Measurements from ENCODE around the gene ANXA5. TPM values are rescaled to one million over a fixed set of nuclear protein-coding genes. Genes with fewer than 3 reads are reported as not detected.

ANXA5 gene
- total RNA-seq, 2 donors from 2014 or later = 106 to 142 TPM

DNA sequence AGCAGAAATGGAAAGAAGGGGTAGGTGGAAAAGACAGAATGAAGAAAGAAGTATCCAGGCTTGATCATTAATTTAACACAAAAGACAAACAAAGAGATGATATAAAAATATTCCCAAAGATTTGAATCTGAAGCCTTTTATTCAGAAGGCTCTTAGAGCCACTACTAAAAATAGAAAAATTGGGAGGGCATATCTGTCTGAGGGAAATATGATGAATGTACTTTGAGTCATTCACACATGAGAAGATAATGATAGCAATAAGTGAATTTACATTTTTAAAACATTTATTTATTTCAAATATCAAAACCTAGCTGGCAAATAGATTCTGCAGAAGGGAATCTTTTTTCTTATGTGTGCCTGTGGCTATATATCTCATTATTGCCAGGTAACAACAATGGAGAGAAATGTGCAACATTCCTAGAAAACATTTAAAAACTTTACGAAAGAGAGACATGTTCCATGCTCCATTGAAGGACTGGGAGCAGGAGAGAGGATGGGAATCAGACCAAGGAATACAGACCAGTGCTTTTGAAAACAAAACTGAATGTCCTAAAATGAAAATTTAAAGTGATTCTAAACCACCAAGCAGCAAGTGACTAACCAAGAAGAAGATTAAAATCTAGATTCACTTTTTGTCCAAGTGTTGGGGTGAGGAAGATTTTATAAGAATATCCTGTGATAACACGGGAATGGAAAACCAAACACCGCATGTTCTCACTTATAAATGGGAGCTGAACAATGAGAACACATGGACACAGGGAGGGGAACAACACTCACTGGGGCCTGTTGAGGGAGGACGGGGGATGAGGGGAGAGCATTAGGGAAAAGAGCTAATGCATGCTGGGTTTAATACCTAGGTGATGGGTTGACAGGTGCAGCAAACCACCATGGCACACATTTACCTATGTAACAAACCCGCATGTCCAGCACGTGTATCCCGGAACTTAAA, 41.2 kb downstream of the ANXA5 start:
- H3K4me3 Mint-ChIP-seq = no peak overlapping the region
- no peaks in the 10 kb centered on the region for H3K36me3 Mint-ChIP-seq (ENCODE audit: low read depth)
- H3K9me3 Mint-ChIP-seq = no peaks in the 10 kb centered on the region
- H3K4me1 Mint-ChIP-seq = no peaks in the 10 kb centered on the region
- H3K27me3 Mint-ChIP-seq = no peaks in the 10 kb centered on the region
- H3K27ac Mint-ChIP-seq = no peak overlapping the region
- no peak for ATAC-seq (replicated peaks)

DNA sequence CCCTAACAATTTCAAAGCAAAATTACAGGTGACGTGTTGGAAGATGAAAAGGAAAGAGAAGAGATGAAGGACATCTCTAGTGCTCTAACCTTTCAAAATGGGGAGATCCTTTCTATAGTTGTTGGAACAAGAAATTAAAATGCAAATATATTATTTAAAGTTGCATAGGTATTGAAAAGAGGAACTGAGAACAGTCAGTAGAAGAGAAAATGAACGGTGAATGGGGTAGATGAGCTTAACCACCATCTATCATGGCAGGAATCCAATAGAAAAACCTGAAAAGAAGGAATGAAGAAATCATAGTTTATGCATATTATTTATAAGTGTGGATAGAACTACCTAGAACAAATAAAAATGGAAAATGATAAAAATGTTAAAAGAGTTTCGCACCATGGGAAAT, 42.0 kb downstream of the ANXA5 start:
- no peak overlapping the region for H3K4me3 Mint-ChIP-seq
- H3K27ac Mint-ChIP-seq = no peak overlapping the region
- ATAC-seq (replicated peaks) = no peak
- H3K27me3 Mint-ChIP-seq = no peaks in the 10 kb centered on the region
- no peaks in the 10 kb centered on the region for H3K9me3 Mint-ChIP-seq
- no peaks in the 10 kb centered on the region for H3K36me3 Mint-ChIP-seq (ENCODE audit: low read depth)
- H3K4me1 Mint-ChIP-seq = no peaks in the 10 kb centered on the region

DNA sequence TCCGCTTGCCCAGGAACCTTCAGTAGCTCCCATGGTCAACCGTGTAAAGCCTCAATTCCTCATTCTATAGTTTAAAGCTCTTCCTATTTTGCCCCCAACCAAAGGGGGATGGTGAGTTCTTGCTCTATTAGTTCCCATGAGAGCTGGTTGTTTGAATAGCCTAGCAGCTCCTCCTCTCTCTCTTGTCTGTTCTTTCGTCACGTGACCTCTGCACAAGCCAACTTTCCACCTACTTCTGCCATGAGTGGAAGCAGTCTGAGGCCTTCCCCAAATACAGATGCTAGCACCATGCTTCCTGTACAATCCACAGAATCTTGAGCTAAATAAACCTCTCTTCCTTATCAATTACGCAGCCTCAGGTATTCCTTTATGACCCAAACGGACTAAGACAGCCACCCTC, 42.8 kb downstream of the ANXA5 start:
- no peaks in the 10 kb centered on the region for H3K9me3 Mint-ChIP-seq
- H3K4me3 Mint-ChIP-seq = no peak overlapping the region
- H3K27ac Mint-ChIP-seq = no peak overlapping the region
- ATAC-seq (replicated peaks) = no peak
- H3K27me3 Mint-ChIP-seq = no peaks in the 10 kb centered on the region
- no peaks in the 10 kb centered on the region for H3K4me1 Mint-ChIP-seq
- no peaks in the 10 kb centered on the region for H3K36me3 Mint-ChIP-seq (ENCODE audit: low read depth)

DNA sequence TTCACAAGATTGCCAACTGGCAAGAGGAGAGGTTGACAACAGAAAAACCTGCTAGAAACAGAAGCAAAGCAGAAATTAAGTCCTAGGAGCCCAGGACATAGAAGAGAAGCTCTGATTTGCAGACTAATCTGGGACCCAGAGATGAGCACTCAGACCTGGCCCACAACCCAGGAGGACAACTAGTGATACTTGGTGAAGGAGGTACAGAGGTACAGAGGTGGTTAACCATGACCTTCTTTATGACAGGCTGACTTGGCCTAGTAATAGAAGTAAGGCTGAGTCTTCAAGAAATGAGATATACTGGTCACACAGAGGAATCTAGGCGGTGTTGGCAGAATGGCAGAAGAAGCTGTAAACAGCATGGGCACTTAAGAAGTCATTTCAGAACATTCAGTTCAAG, 43.6 kb downstream of the ANXA5 start:
- Mint-ChIP-seq H3K4me1 (no peaks in the 10 kb centered on the region), H3K4me3 (no peak overlapping the region), H3K9me3 (no peaks in the 10 kb centered on the region), H3K27me3 (no peaks in the 10 kb centered on the region), H3K36me3 (ENCODE audit: low read depth) (no peaks in the 10 kb centered on the region), H3K27ac (no peak overlapping the region)
- ATAC-seq (replicated peaks) = peak; percentile 29

DNA sequence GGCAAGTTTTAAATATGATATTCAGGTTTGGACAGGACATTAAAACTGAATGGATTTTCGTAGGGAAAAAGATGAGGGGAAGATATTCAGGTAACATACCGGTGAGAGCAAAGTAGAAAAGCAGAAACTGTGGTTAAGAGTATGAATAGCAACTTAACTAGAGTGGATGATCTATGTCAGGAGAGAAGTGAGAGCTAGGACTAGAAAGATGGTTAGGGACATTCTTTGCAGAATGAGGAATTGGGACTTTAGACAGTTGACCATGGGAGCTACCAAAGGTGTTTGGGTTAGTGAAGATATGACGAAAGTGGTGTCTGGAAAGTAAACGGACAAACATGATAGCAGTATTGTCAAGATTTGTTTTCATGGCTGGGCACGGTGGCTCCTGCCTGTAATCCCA, 45.2 kb downstream of the ANXA5 start:
- Mint-ChIP-seq H3K4me1 (no peaks in the 10 kb centered on the region), H3K4me3 (no peak overlapping the region), H3K27ac (no peak overlapping the region), H3K36me3 (ENCODE audit: low read depth) (no peaks in the 10 kb centered on the region), H3K9me3 (no peaks in the 10 kb centered on the region), H3K27me3 (peaks cover 3% of the 10 kb centered on the region)
- no peak for ATAC-seq (replicated peaks)

DNA sequence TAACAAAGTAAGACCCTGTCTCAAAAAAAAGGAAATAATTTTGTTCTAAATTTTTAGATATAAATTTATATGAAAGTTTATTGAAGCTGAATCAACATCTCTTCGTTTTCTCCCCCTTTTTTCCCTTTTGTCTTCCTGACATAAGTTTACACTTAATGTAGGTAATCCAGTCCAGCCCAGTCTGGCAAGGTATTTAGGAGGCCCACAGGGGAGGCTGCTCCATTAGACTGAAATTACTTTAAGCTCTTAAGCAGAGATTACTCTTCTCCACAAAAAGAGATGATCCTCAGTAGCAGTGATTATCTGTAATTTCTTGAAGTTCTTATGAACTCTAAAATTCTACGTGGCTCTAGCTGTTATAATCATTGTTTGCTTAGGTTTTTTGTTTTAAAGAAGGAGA, 46.0 kb downstream of the ANXA5 start:
- Mint-ChIP-seq H3K4me3 (no peak overlapping the region), H3K27ac (no peak overlapping the region), H3K4me1 (no peaks in the 10 kb centered on the region), H3K36me3 (ENCODE audit: low read depth) (no peaks in the 10 kb centered on the region), H3K9me3 (no peaks in the 10 kb centered on the region), H3K27me3 (peaks cover 3% of the 10 kb centered on the region)
- no peak for ATAC-seq (replicated peaks)

DNA sequence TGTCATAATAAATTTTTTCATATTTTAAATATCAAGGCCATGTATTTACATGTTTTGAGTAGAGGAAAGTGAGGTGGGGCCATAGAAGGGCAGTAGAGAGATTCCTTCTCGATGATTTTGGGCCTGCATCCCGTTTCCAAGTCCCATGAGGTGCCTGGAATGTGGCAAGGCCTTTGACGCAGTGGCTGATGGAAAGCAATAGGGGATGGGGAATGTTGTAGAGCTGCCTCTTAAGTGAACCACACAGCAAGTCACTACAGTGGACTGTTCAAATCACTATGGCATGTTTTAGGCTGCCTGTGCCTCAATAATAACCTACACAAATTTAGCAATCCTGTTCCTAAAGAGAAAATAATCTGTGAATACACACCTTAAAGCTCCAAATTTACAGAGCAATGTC, 48.3 kb downstream of the ANXA5 start:
- Mint-ChIP-seq H3K27me3 (peaks cover 3% of the 10 kb centered on the region), H3K4me3 (no peak overlapping the region), H3K4me1 (no peaks in the 10 kb centered on the region), H3K27ac (no peak overlapping the region), H3K9me3 (no peaks in the 10 kb centered on the region), H3K36me3 (ENCODE audit: low read depth) (no peaks in the 10 kb centered on the region)
- no peak for ATAC-seq (replicated peaks)

DNA sequence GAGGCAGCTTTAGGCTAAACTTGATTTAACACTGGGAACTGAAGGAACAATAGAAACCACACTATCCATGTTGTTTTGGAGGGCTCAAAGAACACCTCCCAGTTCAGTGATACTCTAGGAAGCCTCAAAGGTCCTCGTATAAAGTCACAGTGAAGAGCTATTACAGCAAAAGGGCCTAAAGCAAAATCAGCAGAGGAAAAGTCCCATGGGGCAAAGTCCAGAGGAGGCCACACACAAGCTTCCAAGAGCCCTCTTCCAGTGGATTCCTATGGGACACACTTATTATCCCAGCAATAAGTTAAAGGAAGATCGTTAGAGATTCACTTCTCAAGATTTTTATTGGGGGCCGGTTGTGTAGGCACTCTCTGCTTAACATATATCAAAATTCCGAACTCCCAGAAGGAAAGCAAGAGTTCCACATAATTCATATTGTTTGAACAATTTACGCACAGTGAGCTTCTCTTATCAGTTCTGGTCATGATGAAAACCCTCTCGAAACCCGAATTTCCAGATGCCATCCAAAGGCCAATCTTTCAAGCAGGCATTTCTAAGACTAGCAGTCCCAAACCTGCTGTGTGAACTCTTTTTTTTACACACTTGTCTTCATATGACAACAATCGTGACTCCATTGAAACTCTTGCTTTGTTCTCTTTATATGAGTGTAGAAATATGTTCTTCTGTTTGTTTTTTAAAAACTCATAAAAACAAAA, 53.7 kb downstream of the ANXA5 start:
- Mint-ChIP-seq H3K4me3 (no peak overlapping the region), H3K27me3 (peaks cover 3% of the 10 kb centered on the region), H3K27ac (no peak overlapping the region), H3K9me3 (no peaks in the 10 kb centered on the region), H3K36me3 (ENCODE audit: low read depth) (no peaks in the 10 kb centered on the region), H3K4me1 (no peaks in the 10 kb centered on the region)
- ATAC-seq (replicated peaks) = no peak

DNA sequence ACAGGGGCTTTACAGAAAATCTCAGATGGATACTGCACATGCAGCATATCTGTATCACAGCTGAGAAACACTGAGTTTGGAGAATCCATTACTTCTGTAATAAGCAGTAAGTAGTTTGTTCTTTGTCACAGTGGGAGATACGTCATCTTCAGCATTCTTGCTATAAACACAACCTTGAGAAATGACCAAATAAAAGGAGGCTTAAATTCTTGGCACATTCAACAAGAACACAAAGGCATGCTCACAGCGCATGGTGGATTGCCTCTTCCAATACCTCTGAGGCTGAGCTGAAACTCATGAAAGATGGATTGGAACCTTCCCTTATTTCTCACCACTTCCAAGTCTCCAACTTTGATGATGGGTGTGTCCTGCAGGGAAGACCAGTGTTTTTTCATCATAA, 54.5 kb downstream of the ANXA5 start:
- Mint-ChIP-seq H3K36me3 (ENCODE audit: low read depth) (no peaks in the 10 kb centered on the region), H3K27me3 (peaks cover 3% of the 10 kb centered on the region), H3K27ac (no peak overlapping the region), H3K9me3 (no peaks in the 10 kb centered on the region), H3K4me3 (no peak overlapping the region), H3K4me1 (no peaks in the 10 kb centered on the region)
- no peak for ATAC-seq (replicated peaks)

DNA sequence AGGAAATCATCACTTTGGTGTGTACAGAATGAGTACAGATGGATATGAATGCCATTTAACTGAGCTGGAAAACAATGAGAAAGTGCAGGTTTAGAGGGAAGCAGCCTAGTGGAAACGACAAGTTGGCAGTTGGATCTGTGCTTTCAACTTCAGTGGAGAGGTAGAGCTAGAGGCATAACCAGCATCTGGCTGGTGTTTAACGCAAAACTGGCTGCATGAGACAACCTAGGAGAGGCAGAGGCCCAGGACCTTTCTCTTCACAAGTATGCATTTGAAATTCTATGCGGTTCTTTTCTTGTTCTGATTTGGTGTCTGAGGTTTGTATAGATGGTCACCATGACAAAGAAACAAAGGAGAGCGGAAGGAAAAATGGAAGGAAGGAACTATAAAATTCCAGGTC, 63.1 kb downstream of the ANXA5 start:
- no peak overlapping the region for H3K4me3 Mint-ChIP-seq
- H3K9me3 Mint-ChIP-seq = no peaks in the 10 kb centered on the region
- H3K27me3 Mint-ChIP-seq = peaks cover 24% of the 10 kb centered on the region
- no peaks in the 10 kb centered on the region for H3K4me1 Mint-ChIP-seq
- no peaks in the 10 kb centered on the region for H3K36me3 Mint-ChIP-seq (ENCODE audit: low read depth)
- H3K27ac Mint-ChIP-seq = no peak overlapping the region
- ATAC-seq (replicated peaks) = no peak

DNA sequence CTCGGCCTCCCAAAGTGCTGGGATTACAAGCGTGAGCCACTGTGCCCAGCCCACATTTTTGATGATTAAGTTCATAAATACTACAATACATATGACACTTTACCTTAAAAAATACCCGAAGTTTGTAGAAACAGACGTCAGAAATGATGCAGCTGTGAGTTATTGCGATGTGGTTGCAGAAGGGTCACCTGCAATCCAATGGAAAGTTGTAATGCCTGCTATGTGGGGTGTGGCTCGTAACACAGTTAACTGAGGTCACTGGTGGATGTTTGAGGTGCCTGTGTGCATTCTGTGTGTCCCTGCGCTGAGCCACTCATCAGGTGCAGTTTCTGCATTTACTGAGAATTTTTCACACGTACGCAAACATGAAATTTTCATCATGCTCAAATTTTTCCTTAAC, 64.1 kb downstream of the ANXA5 start:
- Mint-ChIP-seq H3K4me3 (no peak overlapping the region), H3K36me3 (ENCODE audit: low read depth) (no peaks in the 10 kb centered on the region), H3K27ac (no peak overlapping the region), H3K27me3 (peaks cover 22% of the 10 kb centered on the region), H3K4me1 (no peaks in the 10 kb centered on the region), H3K9me3 (no peaks in the 10 kb centered on the region)
- no peak for ATAC-seq (replicated peaks)

Other genes with a start within 250 kb of the ANXA5 start
- gene SMIM43, start 68.2 kb upstream of the ANXA5 start, total RNA-seq = under 1 TPM in 1 of 2 donors, not detected in 1; 0.15 TPM
- gene EXOSC9, start 104.3 kb upstream of the ANXA5 start, total RNA-seq = 10 to 100 TPM; 52.1 to 65.9 TPM
- 10 to 100 TPM; 59.5 to 86.2 TPM for gene CCNA2, start 126.9 kb upstream of the ANXA5 start, total RNA-seq
- gene BBS7, start 173.5 kb upstream of the ANXA5 start, total RNA-seq = 10 to 100 TPM; 12.1 to 17.8 TPM